ENCODE data around the gene BPI.
"Not testable (repeated sequence)": the region's sequence is repeated elsewhere in the genome, so short reads cannot be mapped to it uniquely, and the experiment has no call there.

The BPI gene

GRCh38 chr20:38303908-38304379 lies at the start of gene BPI:
Gene BPI (plus strand): TSS chr20:38304156. CDS start chr20:38304224, 68 bp downstream.
- DNase-seq (ENCODE audit: low read depth in 2 of 3, low spot score in 1 of 3), result no peak

DNA sequence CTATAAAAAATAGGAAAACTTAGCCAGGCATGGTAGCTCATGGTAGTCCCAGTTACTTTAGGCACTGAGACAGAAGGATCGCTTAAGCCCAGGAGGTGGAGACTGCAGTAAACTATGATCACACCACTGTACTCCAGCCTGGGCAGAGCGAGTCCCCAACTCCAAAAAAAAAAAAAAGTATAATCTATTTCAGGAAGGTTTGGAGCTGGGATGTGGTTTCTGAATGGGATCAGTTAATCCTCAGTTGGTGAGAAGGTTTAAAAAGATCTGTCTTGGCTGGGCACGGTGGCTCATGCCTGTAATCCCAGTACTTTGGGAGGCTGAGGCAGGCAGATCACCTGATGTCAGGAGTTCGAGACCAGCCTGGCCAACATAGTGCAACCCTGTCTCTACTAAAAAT lies 49.3 kb upstream of the BPI start:
- not testable (repeated sequence) for DNase-seq (ENCODE audit: low read depth in 2 of 3, low spot score in 1 of 3)

- DNase-seq (ENCODE audit: low read depth in 2 of 3, low spot score in 1 of 3), result no peak
Observed at GRCh38 chr20:38255393-38255792, 48.6 kb upstream of the BPI start.

DNA sequence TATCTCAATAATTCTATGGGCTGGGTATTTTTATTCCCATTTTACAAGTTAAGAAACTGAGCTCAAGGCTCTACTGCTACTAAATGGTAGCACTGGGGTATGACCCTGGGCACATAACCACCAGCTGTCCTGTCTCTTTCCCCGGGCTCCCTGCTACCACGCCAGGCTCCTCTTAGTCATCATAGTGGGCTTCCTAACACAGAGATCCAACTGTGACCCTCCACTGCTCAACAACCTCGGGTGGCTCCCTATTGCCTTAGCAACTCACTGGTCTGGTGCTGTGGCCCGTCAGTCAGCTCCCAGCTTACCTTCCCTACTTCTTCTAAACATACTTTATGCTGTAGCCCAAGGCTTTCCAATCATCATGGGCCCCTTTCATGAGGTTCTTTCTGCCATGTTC lies 47.9 kb upstream of the BPI start:
- no peak for DNase-seq (ENCODE audit: low read depth in 2 of 3, low spot score in 1 of 3)

GRCh38 chr20:38256966-38257365 lies 47.0 kb upstream of the BPI start:
- DNase-seq (ENCODE audit: low read depth in 2 of 3, low spot score in 1 of 3), result no peak

DNA sequence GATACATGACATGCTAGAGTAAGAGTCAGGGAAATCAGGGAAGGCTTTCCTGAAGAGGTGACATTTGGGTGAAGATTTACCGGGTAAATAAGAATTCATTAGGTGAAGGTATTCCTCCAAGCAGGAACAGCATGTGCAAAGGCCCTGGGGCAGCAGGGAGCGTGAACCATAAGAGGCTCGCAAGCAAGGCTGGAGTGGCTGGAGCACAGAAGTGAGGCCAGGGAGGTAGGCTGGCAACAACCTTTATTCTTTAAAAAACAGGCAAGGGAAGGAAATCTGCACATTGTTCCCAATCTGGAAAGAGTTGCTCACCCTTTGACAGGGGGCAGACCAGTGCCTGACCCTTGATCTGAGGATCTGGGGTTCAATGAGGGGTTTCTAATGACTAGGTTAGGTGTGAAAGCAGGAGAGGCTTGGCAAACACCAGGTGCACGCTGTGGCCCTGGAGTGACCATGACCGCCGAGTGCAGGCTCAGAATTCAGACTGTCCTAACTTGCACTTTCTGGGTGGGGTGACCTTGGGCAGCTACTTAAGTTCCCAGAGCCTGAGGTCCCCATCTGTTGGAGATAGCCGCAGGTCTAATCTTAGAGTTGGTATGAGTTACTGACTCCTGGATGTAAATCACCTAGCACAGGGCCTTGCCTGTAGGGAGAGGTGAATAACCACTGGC lies 45.3 kb upstream of the BPI start:
- DNase-seq (ENCODE audit: low read depth in 2 of 3, low spot score in 1 of 3), result no peak

- no peak for DNase-seq (ENCODE audit: low read depth in 2 of 3, low spot score in 1 of 3)
Observed at GRCh38 chr20:38260025-38260377, 44.0 kb upstream of the BPI start.

DNA sequence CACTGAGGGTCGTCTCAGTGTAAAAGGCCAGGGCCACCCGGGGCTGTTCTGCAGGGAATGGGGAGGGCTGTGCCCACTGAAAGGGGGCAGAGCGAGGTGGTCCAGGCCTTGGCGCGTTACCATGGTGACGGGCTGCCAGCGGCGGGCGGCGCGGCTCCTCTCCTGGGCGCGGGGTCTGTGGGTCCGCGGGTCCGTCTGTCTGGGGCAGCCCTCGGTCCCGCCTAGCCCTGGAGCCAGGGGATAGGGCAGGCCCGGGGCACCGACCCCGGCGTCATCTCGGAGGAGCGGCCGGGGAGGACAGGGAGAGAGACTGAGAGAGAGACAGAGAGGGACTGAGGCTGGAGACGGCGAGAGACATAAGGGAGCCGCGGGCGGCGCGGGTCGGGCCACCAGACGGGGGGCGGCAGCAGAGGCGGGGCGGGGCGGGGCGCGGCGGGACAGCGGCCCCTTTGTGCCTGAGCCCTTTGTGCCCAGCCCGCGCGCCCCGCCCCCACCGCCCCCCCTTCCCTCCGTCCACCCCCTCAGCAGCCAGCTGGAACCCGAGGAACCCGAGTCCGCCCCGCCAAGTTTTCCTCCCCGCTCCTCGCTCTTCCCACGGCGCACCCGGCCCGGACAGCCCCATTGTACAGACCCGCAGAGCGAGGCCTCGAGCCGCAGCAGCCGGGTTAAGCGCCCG lies 43.4 kb upstream of the BPI start, which contains the start of gene KIAA1755:
Gene KIAA1755 (minus strand): TSS at position 358 of the 676 bp plus-strand sequence. CDS start 235 bp downstream, at position 123.
- DNase-seq (ENCODE audit: low read depth in 2 of 3, low spot score in 1 of 3), result no peak

- DNase-seq (ENCODE audit: low read depth in 2 of 3, low spot score in 1 of 3), result no peak
Observed at GRCh38 chr20:38261054-38261390, 42.9 kb upstream of the BPI start.

DNA sequence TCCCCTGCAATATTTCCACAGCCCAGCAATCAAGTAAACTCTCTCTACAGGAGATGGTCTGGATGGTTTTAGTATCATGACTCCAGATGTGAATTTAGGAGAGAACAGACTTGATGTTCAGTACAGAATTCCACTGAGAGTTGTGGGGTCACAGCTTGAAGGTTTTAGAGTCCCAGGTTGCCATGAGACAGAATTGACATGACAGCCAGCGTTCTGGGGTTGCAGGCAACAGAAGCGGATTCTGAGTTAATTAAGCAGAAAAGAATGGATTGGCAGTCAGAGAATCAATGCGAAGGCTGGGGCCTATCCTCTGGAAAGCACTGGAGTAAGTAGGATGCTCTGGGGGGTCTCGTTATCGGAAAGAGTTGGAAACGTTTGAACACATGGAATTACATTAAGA lies 41.0 kb upstream of the BPI start:
- DNase-seq (ENCODE audit: low read depth in 2 of 3, low spot score in 1 of 3), result no peak

DNA sequence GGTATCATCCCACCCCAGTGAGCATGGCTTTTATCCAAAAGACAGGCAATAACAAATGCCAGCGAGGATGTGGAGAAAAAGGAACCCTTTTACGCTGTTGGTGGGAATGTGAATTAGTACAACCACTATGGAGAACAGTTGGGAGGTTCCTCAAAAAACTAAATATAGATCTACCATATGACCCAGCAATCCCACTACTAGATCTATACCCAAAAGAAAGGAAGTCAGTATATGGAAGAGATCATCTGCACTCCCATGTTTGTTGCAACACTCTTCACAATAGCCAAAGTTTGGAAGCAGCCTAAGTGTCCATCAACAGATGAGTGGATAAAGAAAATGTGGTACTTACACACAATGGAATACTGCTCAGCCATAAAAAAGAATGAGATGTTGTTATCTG lies 37.5 kb upstream of the BPI start:
- DNase-seq (ENCODE audit: low read depth in 2 of 3, low spot score in 1 of 3), result no peak

GRCh38 chr20:38267296-38267695 lies 36.7 kb upstream of the BPI start:
- DNase-seq (ENCODE audit: low read depth in 2 of 3, low spot score in 1 of 3), result no peak

DNA sequence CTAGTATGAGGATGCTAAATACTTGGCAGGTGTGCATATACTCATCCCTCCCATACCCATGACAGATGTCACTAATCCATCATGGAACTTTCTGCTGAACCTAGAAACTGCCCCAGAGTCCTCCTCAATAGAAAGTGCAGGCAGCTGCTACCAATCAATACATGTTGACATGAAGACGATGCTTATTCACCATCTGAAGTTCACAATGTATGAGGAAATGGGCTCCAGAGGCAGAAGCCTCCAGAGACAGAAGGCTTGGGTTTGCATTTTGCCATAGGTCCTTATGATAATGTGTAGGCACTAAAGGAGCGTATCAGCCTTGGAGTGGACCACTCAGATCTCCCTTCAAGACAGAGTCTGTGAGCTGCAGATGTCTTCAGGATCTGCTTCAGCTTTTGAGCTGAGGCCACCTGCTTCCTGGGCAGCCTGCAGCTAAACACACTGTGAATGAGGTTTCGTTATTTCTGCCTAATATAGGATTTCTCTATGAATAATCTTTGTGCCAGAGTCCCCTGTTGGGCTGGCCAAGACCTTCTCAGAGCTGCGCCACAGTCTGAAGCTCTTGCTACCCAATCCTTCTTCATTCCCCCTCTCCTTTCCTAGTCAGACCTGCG lies 35.9 kb upstream of the BPI start:
- DNase-seq (ENCODE audit: low read depth in 2 of 3, low spot score in 1 of 3), result no peak

GRCh38 chr20:38269040-38269439 lies 34.9 kb upstream of the BPI start:
- no peak for DNase-seq (ENCODE audit: low read depth in 2 of 3, low spot score in 1 of 3)

DNA sequence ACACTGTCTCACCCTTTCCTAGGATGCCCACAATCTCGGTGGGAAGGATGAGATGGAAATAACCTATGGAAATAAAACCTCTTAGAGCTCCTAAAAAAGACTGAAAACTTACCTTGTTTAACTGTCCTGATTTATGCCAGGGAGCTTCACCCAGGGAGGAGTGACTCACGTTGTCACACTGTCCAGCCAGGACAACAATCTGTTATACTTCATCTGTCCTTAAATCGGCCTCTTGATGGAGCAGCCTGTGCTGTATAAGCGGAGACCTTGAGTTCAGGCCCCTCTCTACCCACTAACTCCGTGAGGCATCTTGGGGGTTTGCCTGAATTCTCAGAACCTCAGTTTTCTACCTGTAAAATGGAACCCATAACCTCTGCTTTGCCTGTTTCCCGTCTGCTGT lies 34.2 kb upstream of the BPI start:
- DNase-seq (ENCODE audit: low read depth in 2 of 3, low spot score in 1 of 3), result no peak

DNA sequence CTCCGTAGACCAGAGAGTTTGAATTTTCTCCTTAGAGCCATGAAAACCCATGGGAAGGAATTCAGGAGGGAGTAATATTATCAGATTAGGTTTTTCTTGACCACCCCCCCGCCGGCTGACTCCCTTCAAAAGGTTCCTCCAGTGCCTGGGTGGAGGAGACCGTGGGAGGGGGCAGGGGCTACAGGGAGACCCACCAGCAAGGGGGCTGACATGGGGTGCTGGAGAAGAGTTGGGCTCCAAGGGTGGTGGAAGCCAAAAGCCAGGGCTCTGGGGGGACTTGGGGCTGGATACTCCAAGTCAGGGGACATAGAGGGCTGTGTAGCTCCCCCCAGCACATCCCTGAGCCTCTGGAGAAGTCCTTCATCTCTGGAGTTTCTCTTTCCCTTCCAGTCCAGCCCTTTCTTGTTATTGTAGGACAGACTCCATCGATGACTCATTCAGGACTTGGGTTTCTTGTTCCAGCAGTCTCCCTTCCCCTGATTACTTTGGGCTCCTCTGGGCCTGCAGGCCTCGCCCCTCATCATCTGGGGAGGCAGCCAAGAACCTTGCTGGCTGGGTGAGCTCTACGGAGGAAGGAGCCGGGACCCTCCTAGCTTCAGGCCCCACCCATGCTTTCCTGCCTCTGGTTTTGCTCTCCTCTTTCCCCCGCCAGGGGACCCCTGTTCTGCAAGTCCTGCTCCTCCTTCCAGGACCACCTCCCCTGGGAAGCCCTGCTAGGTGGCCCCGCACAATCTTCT lies 32.9 kb upstream of the BPI start:
- DNase-seq (ENCODE audit: low read depth in 2 of 3, low spot score in 1 of 3), result no peak

GRCh38 chr20:38271608-38272120 lies 32.3 kb upstream of the BPI start:
- no peak for DNase-seq (ENCODE audit: low read depth in 2 of 3, low spot score in 1 of 3)

- DNase-seq (ENCODE audit: low read depth in 2 of 3, low spot score in 1 of 3), result no peak
Observed at GRCh38 chr20:38272398-38272797, 31.6 kb upstream of the BPI start.

GRCh38 chr20:38272961-38273360 lies 31.0 kb upstream of the BPI start:
- no peak for DNase-seq (ENCODE audit: low read depth in 2 of 3, low spot score in 1 of 3)

DNA sequence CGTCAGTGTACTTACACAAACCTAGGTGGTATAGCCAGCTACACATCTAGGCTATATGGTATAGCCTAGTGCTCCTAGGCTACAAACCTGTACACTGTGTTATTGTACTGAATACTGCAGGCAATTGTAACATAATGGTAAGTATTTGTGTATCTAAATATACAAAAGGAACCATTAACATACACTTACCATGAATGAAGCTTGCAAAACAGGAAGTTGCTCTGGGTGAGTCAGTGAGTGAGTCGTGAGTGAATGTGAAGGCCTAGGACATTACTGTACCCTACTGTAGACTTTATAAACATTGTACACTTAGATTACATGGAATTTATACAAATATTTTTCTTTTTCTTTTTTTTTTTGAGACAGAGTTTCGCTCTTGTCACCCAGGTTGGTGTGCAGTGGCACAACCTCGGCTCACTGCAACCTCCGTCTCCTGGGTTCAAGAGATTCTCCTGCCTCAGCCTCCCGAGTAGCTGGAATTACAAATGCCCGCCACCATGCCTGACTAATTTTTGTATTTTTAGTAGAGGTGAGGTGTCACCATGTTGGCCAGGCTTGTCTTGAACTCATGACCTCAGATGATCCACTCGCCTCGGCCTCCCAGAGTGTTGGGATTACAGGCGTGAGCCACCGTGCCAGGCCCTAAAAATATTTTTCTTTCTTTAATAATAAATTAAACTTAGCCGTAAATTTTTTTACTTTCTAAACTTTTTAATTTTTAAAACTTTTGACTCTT lies 28.0 kb upstream of the BPI start:
- DNase-seq (ENCODE audit: low read depth in 2 of 3, low spot score in 1 of 3), result no peak

DNA sequence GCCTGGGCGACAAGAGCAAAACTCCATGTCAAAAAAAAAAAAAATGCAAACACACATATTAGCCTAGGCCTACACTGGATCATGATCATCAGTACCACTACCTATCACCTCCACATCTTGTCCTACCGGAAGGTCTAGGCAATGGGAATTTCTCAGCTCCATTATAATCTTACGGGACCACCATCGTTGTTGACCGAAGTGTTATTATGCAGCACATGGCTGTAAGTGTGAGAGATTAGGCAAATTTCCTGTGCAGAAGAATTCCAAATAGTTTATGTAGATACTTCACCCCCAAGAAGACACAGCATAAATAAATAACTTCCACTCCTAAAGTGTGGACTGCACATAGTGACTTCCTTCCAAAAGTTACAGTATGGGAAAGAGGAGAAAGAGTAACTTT lies 26.7 kb upstream of the BPI start:
- DNase-seq (ENCODE audit: low read depth in 2 of 3, low spot score in 1 of 3), result no peak
